GM20000 (cell line): ENCODE data around the gene OFD1.

ENCODE experiments used
- DNase-seq: peaks from one replicate; pipeline ENCODE4 v3.0.0; 2012; ENCODE audit warnings: low spot score
- TF ChIP-seq, protein P1 (sequence below): IDR thresholded peaks from 2 replicates; pipeline ENCODE4 v1.5.1; 2012; ENCODE audit warnings: mild to moderate bottlenecking, control low read depth; ENCODE audit errors: extremely low read depth, missing control alignments

Gene OFD1

DNA sequence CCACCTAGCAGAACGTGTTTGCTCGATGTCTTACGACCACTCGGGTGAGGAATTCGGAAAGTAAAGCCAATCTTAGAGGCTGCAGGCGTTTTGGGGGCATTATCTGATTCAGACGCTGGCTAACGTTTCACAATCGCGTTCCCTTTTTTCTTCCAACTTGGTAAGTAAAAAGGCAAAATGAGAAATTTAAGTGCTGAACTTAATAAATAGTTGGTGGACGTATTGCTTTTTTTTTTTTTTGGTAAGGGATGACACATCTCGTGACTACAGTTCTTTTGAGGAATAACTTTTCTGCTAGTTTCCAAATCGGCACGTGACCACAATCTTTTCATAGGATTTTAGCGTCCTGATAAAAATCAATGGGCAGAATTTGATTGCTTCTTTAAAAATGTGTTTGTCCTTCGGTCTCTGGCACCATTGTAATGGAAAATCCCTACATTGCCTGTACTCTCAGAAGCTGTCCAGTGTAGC, 44.8 kb upstream of the OFD1 start:
- DNase-seq: no peak
- TF ChIP-seq, protein P1, sequence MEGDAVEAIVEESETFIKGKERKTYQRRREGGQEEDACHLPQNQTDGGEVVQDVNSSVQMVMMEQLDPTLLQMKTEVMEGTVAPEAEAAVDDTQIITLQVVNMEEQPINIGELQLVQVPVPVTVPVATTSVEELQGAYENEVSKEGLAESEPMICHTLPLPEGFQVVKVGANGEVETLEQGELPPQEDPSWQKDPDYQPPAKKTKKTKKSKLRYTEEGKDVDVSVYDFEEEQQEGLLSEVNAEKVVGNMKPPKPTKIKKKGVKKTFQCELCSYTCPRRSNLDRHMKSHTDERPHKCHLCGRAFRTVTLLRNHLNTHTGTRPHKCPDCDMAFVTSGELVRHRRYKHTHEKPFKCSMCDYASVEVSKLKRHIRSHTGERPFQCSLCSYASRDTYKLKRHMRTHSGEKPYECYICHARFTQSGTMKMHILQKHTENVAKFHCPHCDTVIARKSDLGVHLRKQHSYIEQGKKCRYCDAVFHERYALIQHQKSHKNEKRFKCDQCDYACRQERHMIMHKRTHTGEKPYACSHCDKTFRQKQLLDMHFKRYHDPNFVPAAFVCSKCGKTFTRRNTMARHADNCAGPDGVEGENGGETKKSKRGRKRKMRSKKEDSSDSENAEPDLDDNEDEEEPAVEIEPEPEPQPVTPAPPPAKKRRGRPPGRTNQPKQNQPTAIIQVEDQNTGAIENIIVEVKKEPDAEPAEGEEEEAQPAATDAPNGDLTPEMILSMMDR: no peak

DNA sequence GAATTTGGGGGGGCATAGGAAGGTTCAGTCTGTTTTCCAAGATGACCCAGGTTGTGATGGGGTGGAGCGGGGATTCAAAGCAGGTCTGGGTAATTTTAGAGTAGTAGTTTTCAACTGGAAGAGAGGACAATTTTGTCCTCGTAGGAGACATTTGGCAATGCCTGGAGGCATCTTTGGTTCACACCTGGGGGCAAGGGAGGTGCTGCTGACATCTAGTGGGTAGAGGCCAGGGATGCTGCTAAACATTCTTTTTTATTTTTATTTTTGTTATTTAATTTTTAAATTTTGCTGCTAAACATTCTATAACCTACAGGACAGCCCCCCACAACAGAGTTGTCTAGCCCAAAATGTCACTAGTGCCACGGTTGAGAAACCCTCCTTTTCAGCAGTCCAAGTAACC, 43.7 kb upstream of the OFD1 start:
- TF ChIP-seq, protein P1: no peak
- no peak for DNase-seq

DNA sequence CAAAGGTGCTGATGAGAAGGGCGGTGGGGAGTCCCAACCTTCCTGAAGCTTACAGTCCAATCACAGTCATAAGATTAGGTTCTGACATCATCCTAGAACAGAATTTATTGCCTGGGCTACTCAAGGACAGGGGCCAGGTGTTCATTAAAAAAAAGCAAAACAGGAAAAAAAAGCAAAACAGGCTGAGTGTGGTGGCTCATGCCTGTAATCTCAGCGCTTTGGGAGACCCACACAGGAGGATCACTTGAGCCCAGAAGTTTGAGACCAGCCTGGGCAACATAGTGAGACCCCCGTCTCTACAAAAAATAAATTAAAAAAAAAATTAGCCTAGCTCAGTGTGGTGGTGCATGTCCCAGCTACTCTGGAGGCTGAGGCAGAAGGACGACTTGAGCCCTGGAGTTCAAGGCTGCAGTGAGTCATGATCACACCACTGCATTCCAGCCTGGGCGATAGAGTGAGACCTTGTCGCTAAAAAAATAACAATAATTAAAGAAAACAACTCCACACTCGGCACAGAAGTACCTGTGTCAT, 42.6 kb upstream of the OFD1 start:
- peak; percentile 36 for DNase-seq

DNA sequence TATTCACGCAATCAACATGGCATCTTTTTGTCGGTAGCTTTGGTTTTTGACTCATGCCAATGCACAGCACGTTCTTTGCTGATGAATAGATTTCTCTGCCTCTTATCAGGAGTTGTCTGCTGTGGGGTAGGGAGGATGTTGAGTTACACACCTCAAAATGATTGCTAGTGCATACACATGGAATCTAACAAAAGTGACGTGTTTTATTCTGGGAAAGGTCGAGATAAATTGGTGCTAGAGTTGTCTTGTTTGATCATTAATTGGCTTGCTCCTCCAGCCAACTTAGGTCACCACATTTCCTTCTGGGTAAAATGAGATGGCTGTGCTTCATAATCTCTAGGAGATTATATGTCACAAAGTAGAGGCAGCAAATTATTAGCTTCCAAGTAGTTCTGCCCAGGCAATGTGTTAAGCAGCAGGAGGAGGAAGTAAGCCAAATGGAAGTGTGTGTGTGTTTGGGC, 41.7 kb upstream of the OFD1 start:
- DNase-seq: no peak
- TF ChIP-seq, protein P1: no peak

More for the DNA sequence above, 42.6 kb upstream of the OFD1 start:
- TF ChIP-seq, protein P1: no peak

DNA sequence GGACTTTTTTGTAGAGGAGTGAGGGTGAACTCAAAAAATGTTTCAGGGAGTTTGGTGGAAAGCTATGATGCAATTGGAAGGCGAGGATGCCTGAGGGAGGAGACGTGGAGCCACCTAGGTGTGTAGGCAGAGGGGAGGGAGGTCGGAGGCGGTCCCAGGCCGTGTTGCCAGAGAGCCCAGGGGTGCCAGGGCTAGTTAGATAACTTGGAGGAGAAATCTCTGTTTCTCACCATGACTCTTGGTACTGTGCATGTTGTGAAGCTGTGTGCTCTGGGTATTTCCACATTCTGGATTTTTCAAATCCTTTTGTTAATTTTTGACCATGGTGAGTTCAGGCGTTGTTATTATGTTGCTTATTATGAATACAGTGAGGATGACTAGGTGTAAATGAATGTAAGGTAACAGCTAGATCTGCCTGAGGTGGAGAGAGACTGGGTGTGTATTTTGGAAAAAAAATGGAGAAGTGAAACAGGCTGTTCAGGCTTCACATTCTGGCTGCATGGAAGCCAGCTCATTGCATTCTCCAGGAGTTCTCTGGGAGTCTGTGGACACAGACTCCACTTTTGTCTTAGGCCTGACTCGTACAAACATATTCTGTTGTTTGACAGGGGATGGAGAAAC, 41.1 kb upstream of the OFD1 start:
- no peak for DNase-seq

DNA sequence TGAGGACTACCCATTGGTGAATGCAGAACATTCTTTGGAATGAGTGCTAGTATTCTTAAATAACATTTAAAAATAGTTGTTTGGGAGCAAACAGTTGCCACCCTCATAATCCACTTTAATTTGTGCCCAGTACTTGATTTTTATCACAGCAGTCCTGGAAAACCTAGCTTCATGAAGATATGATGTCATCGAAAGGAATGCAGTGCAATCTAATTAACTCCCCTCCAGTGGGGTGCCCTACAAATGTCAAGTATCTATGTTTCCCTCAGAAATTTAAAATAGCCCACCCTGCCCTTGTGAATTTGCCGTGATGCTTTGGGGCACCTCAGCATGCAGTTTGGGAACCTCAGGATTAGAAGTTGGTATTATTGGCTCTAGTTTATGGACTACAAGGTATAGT, 40.2 kb upstream of the OFD1 start:
- TF ChIP-seq, protein P1: no peak
- no peak for DNase-seq

More for the DNA sequence above, 41.1 kb upstream of the OFD1 start:
- TF ChIP-seq, protein P1: no peak

DNA sequence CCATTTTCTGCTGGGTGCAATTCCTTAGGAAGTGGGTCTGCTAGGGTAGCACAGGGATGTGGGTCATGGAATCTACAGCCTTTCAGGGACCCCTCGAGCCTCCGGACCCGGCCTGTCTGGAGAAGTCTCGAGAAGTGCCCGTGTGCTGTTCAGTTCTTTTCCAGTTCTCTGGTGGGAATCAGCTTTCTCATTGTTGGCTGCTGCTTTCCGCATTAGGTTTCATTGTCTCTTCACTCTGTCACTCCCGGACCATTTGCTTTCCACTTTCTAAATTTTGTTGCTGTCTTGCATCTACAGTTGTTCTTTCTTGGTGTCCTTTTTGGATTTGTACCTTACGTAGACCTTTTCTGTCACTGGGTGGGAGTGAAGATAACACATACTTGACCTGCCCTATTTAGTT, 39.6 kb upstream of the OFD1 start:
- TF ChIP-seq, protein P1: no peak
- DNase-seq: no peak
